ENCODE data around the gene TMPRSS4.

TMPRSS4 gene

DNA sequence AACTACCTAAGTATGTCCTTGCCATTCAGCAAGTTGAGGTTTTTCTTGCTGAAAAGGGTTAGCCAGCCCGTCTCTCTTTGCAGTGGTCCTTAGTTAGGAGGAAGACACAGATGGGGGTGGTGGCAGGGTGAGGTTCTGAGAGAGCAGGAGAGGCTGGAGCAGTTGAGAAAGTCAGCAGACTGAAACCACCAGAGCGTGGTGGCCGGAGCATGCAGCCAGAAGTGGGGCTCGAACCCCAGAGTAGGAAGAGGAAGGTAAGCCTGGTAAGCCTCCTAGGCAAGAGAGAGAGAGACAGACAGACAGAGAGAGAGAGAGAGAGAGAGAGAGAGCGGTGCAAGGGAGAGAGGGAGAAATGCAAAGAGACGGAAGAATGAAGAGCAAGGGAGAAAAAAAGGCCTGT, 84.9 kb downstream of the TMPRSS4 start:
- no peak overlapping the region for H3K4me3 ChIP-seq (ENCODE audit: low read depth, low read length, poor library complexity, severe bottlenecking)
- H3K9me3 ChIP-seq (ENCODE audit: low read length), result no peaks in the 10 kb centered on the region
- H3K9ac ChIP-seq (ENCODE audit: low read length), result no peak overlapping the region
- H4K20me1 ChIP-seq (ENCODE audit: insufficient read depth, low read length), result no peaks in the 10 kb centered on the region
- no peaks in the 10 kb centered on the region for H3K36me3 ChIP-seq (ENCODE audit: insufficient read depth, low read length)
- no peak overlapping the region for H3K27ac ChIP-seq (ENCODE audit: low read depth, low read length, poor library complexity, severe bottlenecking)
- H3K4me2 ChIP-seq (ENCODE audit: low read length), result no peak overlapping the region
- H2AFZ ChIP-seq (ENCODE audit: low read length), result no peak overlapping the region
- H3F3A ChIP-seq (ENCODE audit: insufficient read depth, low read length), result no peaks in the 10 kb centered on the region
- TF ChIP-seq EZH2 (IDR thresholded peaks at IDR 0.05; ENCODE audit: borderline replicate concordance, low read length) (no peak), CTCF (IDR thresholded peaks at IDR 0.05; ENCODE audit: low read length) (no peak)
- no peaks in the 10 kb centered on the region for H3K27me3 ChIP-seq (ENCODE audit: insufficient read depth, low read length)
- no peaks in the 10 kb centered on the region for H3K4me1 ChIP-seq (ENCODE audit: insufficient read depth, low read length, severe bottlenecking)
- H3K9me2 ChIP-seq (ENCODE audit: low read depth, low read length), result no peaks in the 10 kb centered on the region
- H3K79me2 ChIP-seq (ENCODE audit: insufficient read depth, low read length), result no peaks in the 10 kb centered on the region

DNA sequence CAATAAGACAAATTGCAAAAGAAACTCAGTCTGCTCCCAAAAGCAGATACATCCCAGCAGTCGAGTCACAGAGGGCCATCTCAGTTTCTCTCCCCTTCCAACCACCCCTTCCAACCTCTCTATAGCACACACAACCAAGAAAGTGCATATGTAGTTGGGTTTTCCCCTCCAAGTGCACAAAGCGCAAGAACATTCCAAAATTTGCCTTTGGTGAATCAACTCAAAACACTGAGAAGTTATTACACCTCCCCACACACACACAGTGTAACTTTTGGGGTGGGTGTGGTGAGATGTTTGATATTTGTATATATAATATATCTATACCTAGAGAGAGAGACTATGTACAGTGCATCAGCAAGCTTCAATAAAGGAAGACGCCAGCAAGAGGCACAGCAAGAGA, 86.0 kb downstream of the TMPRSS4 start:
- H3K27me3 ChIP-seq (ENCODE audit: insufficient read depth, low read length), result no peaks in the 10 kb centered on the region
- H3K36me3 ChIP-seq (ENCODE audit: insufficient read depth, low read length), result no peaks in the 10 kb centered on the region
- no peak overlapping the region for H3K4me3 ChIP-seq (ENCODE audit: low read depth, low read length, poor library complexity, severe bottlenecking)
- no peaks in the 10 kb centered on the region for H3K4me1 ChIP-seq (ENCODE audit: insufficient read depth, low read length, severe bottlenecking)
- no peaks in the 10 kb centered on the region for H3F3A ChIP-seq (ENCODE audit: insufficient read depth, low read length)
- H4K20me1 ChIP-seq (ENCODE audit: insufficient read depth, low read length), result no peaks in the 10 kb centered on the region
- H3K9ac ChIP-seq (ENCODE audit: low read length), result no peak overlapping the region
- TF ChIP-seq CTCF (IDR thresholded peaks at IDR 0.05; ENCODE audit: low read length), result no peak
- no peak for TF ChIP-seq EZH2 (IDR thresholded peaks at IDR 0.05; ENCODE audit: borderline replicate concordance, low read length)
- H3K79me2 ChIP-seq (ENCODE audit: insufficient read depth, low read length), result no peaks in the 10 kb centered on the region
- no peak overlapping the region for H3K27ac ChIP-seq (ENCODE audit: low read depth, low read length, poor library complexity, severe bottlenecking)
- H2AFZ ChIP-seq (ENCODE audit: low read length), result no peak overlapping the region
- H3K9me3 ChIP-seq (ENCODE audit: low read length), result no peaks in the 10 kb centered on the region
- no peaks in the 10 kb centered on the region for H3K9me2 ChIP-seq (ENCODE audit: low read depth, low read length)
- no peak overlapping the region for H3K4me2 ChIP-seq (ENCODE audit: low read length)

DNA sequence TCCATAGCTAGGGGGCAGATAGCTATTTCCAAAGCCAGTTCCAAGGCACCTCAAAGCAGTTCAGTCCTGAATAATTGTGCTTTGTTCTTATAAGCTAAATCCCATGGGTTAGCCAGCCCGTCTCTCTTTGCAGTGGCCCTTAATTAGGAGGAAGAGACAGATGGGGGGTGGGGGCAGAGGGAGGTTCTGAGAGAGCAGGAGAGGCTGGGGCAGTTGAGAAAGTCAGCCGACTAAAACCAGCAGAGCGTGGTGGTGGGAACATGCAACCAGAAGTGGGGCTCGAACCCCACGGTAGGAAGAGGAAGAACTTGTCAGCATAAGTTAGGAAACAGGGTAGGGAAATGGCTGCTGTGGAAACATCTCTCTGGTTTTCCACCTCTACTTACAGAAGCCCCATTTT, 86.6 kb downstream of the TMPRSS4 start:
- no peaks in the 10 kb centered on the region for H3K36me3 ChIP-seq (ENCODE audit: insufficient read depth, low read length)

More for the DNA sequence above, 86.6 kb downstream of the TMPRSS4 start:
- Histone ChIP-seq H3K9me2 (ENCODE audit: low read depth, low read length) (no peaks in the 10 kb centered on the region), H3F3A (ENCODE audit: insufficient read depth, low read length) (no peaks in the 10 kb centered on the region), H3K79me2 (ENCODE audit: insufficient read depth, low read length) (no peaks in the 10 kb centered on the region), H3K27me3 (ENCODE audit: insufficient read depth, low read length) (no peaks in the 10 kb centered on the region), H3K4me3 (ENCODE audit: low read depth, low read length, poor library complexity, severe bottlenecking) (no peak overlapping the region), H4K20me1 (ENCODE audit: insufficient read depth, low read length) (no peaks in the 10 kb centered on the region), H3K4me1 (ENCODE audit: insufficient read depth, low read length, severe bottlenecking) (no peaks in the 10 kb centered on the region), H3K27ac (ENCODE audit: low read depth, low read length, poor library complexity, severe bottlenecking) (no peak overlapping the region), H3K9ac (ENCODE audit: low read length) (no peak overlapping the region), H3K4me2 (ENCODE audit: low read length) (no peak overlapping the region), H3K9me3 (ENCODE audit: low read length) (no peaks in the 10 kb centered on the region), H2AFZ (ENCODE audit: low read length) (no peak overlapping the region)
- TF ChIP-seq EZH2 (IDR thresholded peaks at IDR 0.05; ENCODE audit: borderline replicate concordance, low read length), result no peak
- TF ChIP-seq CTCF (IDR thresholded peaks at IDR 0.05; ENCODE audit: low read length), result no peak
